Panc1 (cell line): ENCODE measurements around the gene RBBP7. TPM values are rescaled to one million over a fixed set of nuclear protein-coding genes. Genes with fewer than 3 reads are reported as not detected.

ENCODE experiments used
- ATAC-seq: fragments of 200-7000 bp; cut with Tn5 transposase; 2 replicates; pipeline ENCODE4 v1.9.1; 2020; ENCODE audit warnings: mild to moderate bottlenecking, moderate library complexity
- BruUV-seq: library from RNA; stranded (reverse); fragments of 400-500 nt; replicated peaks from 2 replicates; lab custom pipeline; 2021; lab: Mats Ljungman, UMichigan
- CTCF ChIA-PET: fragments of 300-600 bp; sonication (Branson Sonifier 250); formaldehyde crosslinking; loops from one replicate; lab custom pipeline; 2022; ENCODE audit warnings: antibody characterized with exemption; lab: Charles Lee
- POLR2A ChIA-PET: fragments of 300-600 bp; sonication (Branson Sonifier 250); formaldehyde crosslinking; loops from one replicate; lab custom pipeline; 2022; ENCODE audit warnings: antibody characterized with exemption; lab: Charles Lee
- DNase-seq: peaks from one replicate; pipeline ENCODE4 v3.0.0-alpha.2; 2010; ENCODE audit warnings: low read depth, low spot score
- H3K27ac ChIP-seq: 2 replicates; pipeline ENCODE4 v1.5.1; 2011; ENCODE audit warnings: mild to moderate bottlenecking, low read length, inconsistent platforms
- H3K27me3 ChIP-seq: fragments of 200-500 bp; sonication (Bioruptor generic); 2 replicates; pipeline ENCODE4 v1.6.0; 2014; ENCODE audit warnings: low read length, inconsistent platforms; ENCODE audit not compliant: control insufficient read depth, insufficient read depth
- H3K36me3 ChIP-seq: fragments of 200-500 bp; sonication (Bioruptor generic); 2 replicates; pipeline ENCODE4 v1.5.1; 2014; ENCODE audit warnings: inconsistent platforms, mild to moderate bottlenecking, low read length, moderate library complexity; ENCODE audit not compliant: control insufficient read depth, insufficient read depth
- H3K4me1 ChIP-seq: 2 replicates; pipeline ENCODE4 v1.5.1; 2011; ENCODE audit warnings: inconsistent platforms, mild to moderate bottlenecking, low read length, moderate library complexity; ENCODE audit not compliant: control insufficient read depth, insufficient read depth
- H3K4me3 ChIP-seq, 2 experiments: 2 replicates each; pipeline ENCODE4 v1.5.1; 2011 to 2012; ENCODE audit warnings: low read depth in 2 of 2, low read length in 2 of 2, mild to moderate bottlenecking in 2 of 2, inconsistent platforms in 1 of 2, moderate library complexity in 1 of 2
- H3K9me3 ChIP-seq: fragments of 200-500 bp; sonication (Bioruptor generic); 2 replicates; pipeline ENCODE4 v1.5.1; 2014; ENCODE audit warnings: low read depth, mild to moderate bottlenecking, inconsistent platforms, low read length, moderate library complexity; ENCODE audit not compliant: control insufficient read depth, insufficient read depth
- POLR2AphosphoS5 ChIP-seq: IDR thresholded peaks from 2 replicates; pipeline ENCODE4 v1.6.1; 2012; ENCODE audit warnings: mild to moderate bottlenecking, low read depth, low read length, moderate library complexity
- SIN3A ChIP-seq: IDR thresholded peaks from 2 replicates; pipeline ENCODE4 v1.6.1; 2012; ENCODE audit warnings: low read depth, mild to moderate bottlenecking, low read length, moderate library complexity, borderline replicate concordance; ENCODE audit not compliant: insufficient read depth
- TCF7L2 ChIP-seq: IDR thresholded peaks from 2 replicates; pipeline ENCODE4 v1.6.1; 2011; ENCODE audit warnings: mild to moderate bottlenecking, low read depth, low read length, inconsistent platforms
- in situ Hi-C: cut with HindIII; loops from 2 replicates; pipeline ENCODE4 v1.10.0; 2016; ENCODE audit warnings: low sequenced_read_pairs, low pct_unique_long_range_greater_than_20kb
- intact Hi-C: fragments of 100-400 bp; cut with micrococcal nuclease; formaldehyde crosslinking; loops from one replicate; pipeline ENCODE4 v1.10.0; 2022; ENCODE audit not compliant: unreplicated experiment
- total RNA-seq: library from RNA; stranded (reverse); gene quantifications from one replicate; pipeline ENCODE4 v1.2.1, GENCODE V29; 2021; ENCODE audit not compliant: unreplicated experiment
- TF ChIP-seq, protein P1 (sequence below), 2 experiments: IDR thresholded peaks; 2 replicates each; pipeline ENCODE4 v1.6.1; 2011 to 2012; ENCODE audit warnings: low read depth in 2 of 2, control low read depth in 1 of 2, low read length in 1 of 2, mild to moderate bottlenecking in 1 of 2, moderate library complexity in 1 of 2; ENCODE audit not compliant: insufficient read depth in 1 of 2
- TF ChIP-seq, protein P2 (sequence below): fragments of 450-650 bp; IDR thresholded peaks from 2 replicates; pipeline ENCODE4 v1.5.1; 2017; ENCODE audit warnings: mild to moderate bottlenecking

The RBBP7 gene
- total RNA-seq, 1 experiment from 2014 or later = 95.8 TPM

DNA sequence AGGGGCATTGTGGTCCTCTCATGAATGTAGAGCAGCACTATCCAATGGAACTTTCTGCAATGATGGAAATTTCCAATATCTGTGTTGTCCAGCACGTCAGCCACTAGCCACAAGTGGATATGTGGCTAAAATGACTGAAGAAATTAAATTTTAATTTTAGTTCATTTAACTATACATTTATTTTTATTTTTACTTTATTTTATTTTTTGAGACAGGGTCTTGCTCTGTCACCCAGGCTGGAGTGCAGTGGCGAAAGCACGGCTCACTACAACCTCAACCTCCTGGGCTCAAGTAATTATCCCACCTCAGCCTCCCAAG lies 13.3 kb upstream of the RBBP7 start:
- no peaks in the 10 kb centered on the region for H3K4me1 ChIP-seq
- no peak for ATAC-seq
- POLR2A ChIA-PET = no interaction called here
- no TSS peak for BruUV-seq
- CTCF ChIA-PET = interaction anchor here (1.0 to 1.9 kb wide), 2 partner anchors 162 to 163 kb away, joined by 3 to 23 read pairs; no protein-coding TSS in a partner anchor
- TF ChIP-seq POLR2AphosphoS5 (no peak), TCF7L2 (no peak), SIN3A (no peak)
- TF ChIP-seq, protein P1, sequence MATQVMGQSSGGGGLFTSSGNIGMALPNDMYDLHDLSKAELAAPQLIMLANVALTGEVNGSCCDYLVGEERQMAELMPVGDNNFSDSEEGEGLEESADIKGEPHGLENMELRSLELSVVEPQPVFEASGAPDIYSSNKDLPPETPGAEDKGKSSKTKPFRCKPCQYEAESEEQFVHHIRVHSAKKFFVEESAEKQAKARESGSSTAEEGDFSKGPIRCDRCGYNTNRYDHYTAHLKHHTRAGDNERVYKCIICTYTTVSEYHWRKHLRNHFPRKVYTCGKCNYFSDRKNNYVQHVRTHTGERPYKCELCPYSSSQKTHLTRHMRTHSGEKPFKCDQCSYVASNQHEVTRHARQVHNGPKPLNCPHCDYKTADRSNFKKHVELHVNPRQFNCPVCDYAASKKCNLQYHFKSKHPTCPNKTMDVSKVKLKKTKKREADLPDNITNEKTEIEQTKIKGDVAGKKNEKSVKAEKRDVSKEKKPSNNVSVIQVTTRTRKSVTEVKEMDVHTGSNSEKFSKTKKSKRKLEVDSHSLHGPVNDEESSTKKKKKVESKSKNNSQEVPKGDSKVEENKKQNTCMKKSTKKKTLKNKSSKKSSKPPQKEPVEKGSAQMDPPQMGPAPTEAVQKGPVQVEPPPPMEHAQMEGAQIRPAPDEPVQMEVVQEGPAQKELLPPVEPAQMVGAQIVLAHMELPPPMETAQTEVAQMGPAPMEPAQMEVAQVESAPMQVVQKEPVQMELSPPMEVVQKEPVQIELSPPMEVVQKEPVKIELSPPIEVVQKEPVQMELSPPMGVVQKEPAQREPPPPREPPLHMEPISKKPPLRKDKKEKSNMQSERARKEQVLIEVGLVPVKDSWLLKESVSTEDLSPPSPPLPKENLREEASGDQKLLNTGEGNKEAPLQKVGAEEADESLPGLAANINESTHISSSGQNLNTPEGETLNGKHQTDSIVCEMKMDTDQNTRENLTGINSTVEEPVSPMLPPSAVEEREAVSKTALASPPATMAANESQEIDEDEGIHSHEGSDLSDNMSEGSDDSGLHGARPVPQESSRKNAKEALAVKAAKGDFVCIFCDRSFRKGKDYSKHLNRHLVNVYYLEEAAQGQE (IDR thresholded peaks at IDR 0.05; ENCODE audit: insufficient read depth in 1 of 2, low read depth in 2 of 2, low read length in 1 of 2) = no peak
- TF ChIP-seq, protein P2, sequence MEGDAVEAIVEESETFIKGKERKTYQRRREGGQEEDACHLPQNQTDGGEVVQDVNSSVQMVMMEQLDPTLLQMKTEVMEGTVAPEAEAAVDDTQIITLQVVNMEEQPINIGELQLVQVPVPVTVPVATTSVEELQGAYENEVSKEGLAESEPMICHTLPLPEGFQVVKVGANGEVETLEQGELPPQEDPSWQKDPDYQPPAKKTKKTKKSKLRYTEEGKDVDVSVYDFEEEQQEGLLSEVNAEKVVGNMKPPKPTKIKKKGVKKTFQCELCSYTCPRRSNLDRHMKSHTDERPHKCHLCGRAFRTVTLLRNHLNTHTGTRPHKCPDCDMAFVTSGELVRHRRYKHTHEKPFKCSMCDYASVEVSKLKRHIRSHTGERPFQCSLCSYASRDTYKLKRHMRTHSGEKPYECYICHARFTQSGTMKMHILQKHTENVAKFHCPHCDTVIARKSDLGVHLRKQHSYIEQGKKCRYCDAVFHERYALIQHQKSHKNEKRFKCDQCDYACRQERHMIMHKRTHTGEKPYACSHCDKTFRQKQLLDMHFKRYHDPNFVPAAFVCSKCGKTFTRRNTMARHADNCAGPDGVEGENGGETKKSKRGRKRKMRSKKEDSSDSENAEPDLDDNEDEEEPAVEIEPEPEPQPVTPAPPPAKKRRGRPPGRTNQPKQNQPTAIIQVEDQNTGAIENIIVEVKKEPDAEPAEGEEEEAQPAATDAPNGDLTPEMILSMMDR = peak; percentile 24
- no peaks in the 10 kb centered on the region for H3K36me3 ChIP-seq
- in situ Hi-C loops = no loop called here
- intact Hi-C loops = loop anchor here (2.0 kb wide), 1 partner anchor 163 kb away; no protein-coding TSS in a partner anchor
- no peaks in the 10 kb centered on the region for H3K9me3 ChIP-seq
- H3K27ac ChIP-seq = no peak overlapping the region
- DNase-seq = no peak
- no peak overlapping the region for H3K4me3 ChIP-seq
- no peaks in the 10 kb centered on the region for H3K27me3 ChIP-seq

DNA sequence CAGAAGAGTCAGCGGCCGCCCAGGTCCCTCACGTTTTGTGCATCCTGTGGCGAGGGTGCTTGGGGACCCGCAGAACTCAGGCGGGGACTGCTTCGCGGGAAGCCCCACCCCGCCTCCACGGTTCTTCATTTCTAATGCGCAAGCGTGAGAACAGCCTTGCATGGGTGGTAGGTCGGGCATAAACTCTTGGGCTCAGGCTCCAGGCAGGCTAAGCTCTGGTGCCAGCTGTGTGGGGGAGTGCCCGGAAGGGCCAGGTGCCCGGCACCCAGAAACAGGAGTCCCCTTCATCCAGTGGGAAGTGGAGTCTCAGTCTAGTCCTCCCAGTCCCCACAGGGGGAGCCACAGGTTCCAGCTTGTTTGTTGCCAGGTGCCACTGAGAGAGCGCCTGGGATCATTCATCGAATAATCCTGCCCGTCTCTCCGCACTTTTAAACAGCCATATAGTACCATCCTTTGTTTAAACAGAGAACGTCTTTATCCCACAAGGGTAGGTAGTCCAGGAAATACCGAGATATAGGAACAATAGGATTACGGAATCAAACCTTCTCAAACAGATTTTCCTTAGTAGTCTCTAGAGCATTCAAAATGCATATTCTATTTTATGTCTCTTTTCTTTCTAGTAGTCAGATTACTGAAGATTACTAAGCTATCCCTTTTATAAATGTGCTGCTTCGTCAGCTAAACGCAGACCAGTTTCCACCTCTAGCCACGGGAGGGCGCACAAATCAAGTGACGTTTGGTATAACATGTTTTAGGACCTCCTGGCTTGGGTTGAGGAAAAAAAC lies 12.7 kb upstream of the RBBP7 start:
- Histone ChIP-seq H3K4me1 (no peaks in the 10 kb centered on the region), H3K4me3 (peak overlapping the region; percentile 39 to 56), H3K27ac (no peak overlapping the region), H3K27me3 (no peaks in the 10 kb centered on the region), H3K36me3 (no peaks in the 10 kb centered on the region), H3K9me3 (no peaks in the 10 kb centered on the region)
- in situ Hi-C loops (no loop called here), intact Hi-C loops (loop anchor here (2.0 kb wide), 1 partner anchor 164 kb away; no protein-coding TSS in a partner anchor)
- POLR2A ChIA-PET = no interaction called here
- TF ChIP-seq, protein P1 (IDR thresholded peaks at IDR 0.05; ENCODE audit: insufficient read depth in 1 of 2, low read depth in 2 of 2, low read length in 1 of 2) = no peak
- no peak for TF ChIP-seq TCF7L2
- TF ChIP-seq, protein P2 = peak; percentile 80
- no peak for TF ChIP-seq POLR2AphosphoS5
- TF ChIP-seq SIN3A = no peak
- no TSS peak for BruUV-seq
- CTCF ChIA-PET = interaction anchor here (0.6 to 1.9 kb wide), 4 partner anchors 55 to 1483 kb away, joined by 3 to 23 read pairs (median 4); no protein-coding TSS in a partner anchor
- peak; percentile 89 for ATAC-seq
- DNase-seq = no peak
